Measurements from ENCODE around the gene SFT2D3. TPM values are rescaled to one million over a fixed set of nuclear protein-coding genes. Genes with fewer than 3 reads are reported as not detected.

Gene SFT2D3
- total RNA-seq, 1 experiment from 2014 or later = 4.7 TPM

DNA sequence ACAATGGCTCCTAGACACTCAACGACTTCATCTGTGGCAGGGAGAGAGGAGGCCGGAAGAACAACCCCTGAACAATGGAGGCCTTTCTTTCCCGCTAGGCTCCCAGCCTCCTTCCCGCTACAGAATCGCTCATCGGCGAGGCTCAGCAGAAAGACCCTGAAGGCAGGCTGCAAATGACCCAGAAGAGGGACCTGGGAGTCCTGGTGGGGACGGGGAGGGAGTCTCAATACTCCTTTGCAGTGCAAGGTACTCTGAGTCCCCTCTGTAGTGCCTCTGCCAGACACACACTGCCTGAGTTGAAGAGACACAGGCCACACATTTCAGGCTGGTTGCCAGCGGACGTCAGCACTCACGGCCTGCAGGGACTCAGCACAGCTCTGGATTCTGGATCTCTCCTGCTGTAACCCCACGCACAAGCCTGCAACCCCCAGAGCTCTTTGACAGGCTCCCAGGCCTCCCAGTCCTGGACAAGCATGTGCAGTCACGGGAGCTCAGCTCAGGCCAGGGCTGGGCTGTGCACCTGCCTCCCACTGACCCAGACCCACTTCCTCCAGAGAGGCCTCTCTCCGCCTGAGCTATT is 49.2 kb upstream of the SFT2D3 start:
- Histone ChIP-seq H4K8ac (replicated peaks; ENCODE audit: insufficient read length, low read depth, low read length) (no peak overlapping the region), H3K14ac (ENCODE audit: insufficient read depth, low read length) (no peak overlapping the region), H3K18ac (ENCODE audit: insufficient read length, low read depth, low read length) (no peak overlapping the region), H2BK15ac (ENCODE audit: low read depth, low read length) (no peak overlapping the region), H2BK120ac (ENCODE audit: low read depth, low read length, poor library complexity, severe bottlenecking) (no peak overlapping the region), H4K20me1 (ENCODE audit: control insufficient read depth, insufficient read depth, insufficient read length) (no peaks in the 10 kb centered on the region), H3K79me1 (ENCODE audit: insufficient read depth, low read depth, low read length, poor library complexity, severe bottlenecking) (no peaks in the 10 kb centered on the region), H3K56ac (ENCODE audit: insufficient read length, low read depth, low read length) (no peak overlapping the region), H2BK20ac (ENCODE audit: low read depth, low read length, poor library complexity, severe bottlenecking) (no peak overlapping the region), H3K9ac (ENCODE audit: extremely low read depth, insufficient read length, low read length) (no peak overlapping the region), H2BK12ac (ENCODE audit: insufficient read length, low read depth, low read length) (no peak overlapping the region), H3T11ph (ENCODE audit: low read length) (no peak overlapping the region), H4K5ac (ENCODE audit: insufficient read length, low read depth, low read length) (no peak overlapping the region), H2AK5ac (ENCODE audit: insufficient read length, low read length) (no peak overlapping the region), H3K23me2 (ENCODE audit: insufficient read length, low read depth, low read length, poor library complexity, severe bottlenecking) (peaks cover 4% of the 10 kb centered on the region), H3K27ac (ENCODE audit: insufficient read length, low read depth, low read length) (no peak overlapping the region), H3K23ac (ENCODE audit: insufficient read length, low read depth, low read length) (no peak overlapping the region), H3K27me3 (ENCODE audit: insufficient read depth, low read length) (no peaks in the 10 kb centered on the region), H2BK5ac (ENCODE audit: insufficient read length, low read length) (no peak overlapping the region), H3K4ac (ENCODE audit: low read depth, low read length) (no peak overlapping the region), H4K91ac (ENCODE audit: insufficient read length, low read depth, low read length) (no peak overlapping the region), H2AFZ (ENCODE audit: low read length) (no peak overlapping the region), H3K4me1 (ENCODE audit: insufficient read depth, low read length) (no peaks in the 10 kb centered on the region), H3K9me3 (ENCODE audit: control insufficient read depth, low read depth, low read length) (no peaks in the 10 kb centered on the region), H3K4me2 (ENCODE audit: insufficient read depth, insufficient read length, low read length) (no peak overlapping the region), H3K79me2 (ENCODE audit: insufficient read depth, low read length) (no peaks in the 10 kb centered on the region)
- no CpG with 5 or more reads among the region's 14 CpGs for WGBS (ENCODE audit: extremely low coverage, insufficient read length, low lambda C conversion rate)
- Mint-ChIP-seq H3K27ac (no peak overlapping the region; a peak in 1 of 7 replicates), H3K9me3 (no peaks in the 10 kb centered on the region), H3K4me3 (no peak overlapping the region), H3K36me3 (ENCODE audit: insufficient read depth in 1 of 3, low read depth in 3 of 3) (no peaks in the 10 kb centered on the region), H3K4me1 (peaks cover 16 to 28% of the 10 kb centered on the region in 2 experiments), H3K27me3 (ENCODE audit: low read depth) (peaks cover 5% of the 10 kb centered on the region)
- TF ChIP-seq, protein P1, sequence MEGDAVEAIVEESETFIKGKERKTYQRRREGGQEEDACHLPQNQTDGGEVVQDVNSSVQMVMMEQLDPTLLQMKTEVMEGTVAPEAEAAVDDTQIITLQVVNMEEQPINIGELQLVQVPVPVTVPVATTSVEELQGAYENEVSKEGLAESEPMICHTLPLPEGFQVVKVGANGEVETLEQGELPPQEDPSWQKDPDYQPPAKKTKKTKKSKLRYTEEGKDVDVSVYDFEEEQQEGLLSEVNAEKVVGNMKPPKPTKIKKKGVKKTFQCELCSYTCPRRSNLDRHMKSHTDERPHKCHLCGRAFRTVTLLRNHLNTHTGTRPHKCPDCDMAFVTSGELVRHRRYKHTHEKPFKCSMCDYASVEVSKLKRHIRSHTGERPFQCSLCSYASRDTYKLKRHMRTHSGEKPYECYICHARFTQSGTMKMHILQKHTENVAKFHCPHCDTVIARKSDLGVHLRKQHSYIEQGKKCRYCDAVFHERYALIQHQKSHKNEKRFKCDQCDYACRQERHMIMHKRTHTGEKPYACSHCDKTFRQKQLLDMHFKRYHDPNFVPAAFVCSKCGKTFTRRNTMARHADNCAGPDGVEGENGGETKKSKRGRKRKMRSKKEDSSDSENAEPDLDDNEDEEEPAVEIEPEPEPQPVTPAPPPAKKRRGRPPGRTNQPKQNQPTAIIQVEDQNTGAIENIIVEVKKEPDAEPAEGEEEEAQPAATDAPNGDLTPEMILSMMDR (conservative IDR thresholded peaks at IDR 0.05) = no peak
- DNase-seq = no peak

All from H9 (cell line).